Measurements from ENCODE around the gene MCM6.

DNA sequence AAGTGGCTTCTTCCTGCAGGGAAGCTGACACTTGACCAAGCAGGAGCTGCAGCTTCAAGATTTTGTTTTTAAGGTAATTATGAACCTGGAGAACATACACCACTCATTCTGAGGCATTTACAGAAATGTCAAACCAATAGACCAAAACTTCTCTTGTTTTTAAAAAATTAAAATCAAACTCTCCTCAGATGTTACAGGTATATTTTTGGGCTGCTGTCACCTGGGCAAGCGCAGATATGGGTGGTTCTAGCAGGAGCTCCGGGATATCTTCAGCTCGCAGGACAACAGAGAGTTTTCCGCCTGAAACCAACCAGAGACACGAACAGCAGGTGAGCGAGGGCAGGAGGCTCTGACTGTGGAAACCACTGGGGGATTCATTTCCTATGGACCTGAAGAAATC, 43.4 kb downstream of the MCM6 start:
- TF ChIP-seq POLR2A (IDR thresholded peaks at IDR 0.05) (no peak), POLR2AphosphoS5 (IDR thresholded peaks at IDR 0.05) (no peak)
- TF ChIP-seq, protein P1, sequence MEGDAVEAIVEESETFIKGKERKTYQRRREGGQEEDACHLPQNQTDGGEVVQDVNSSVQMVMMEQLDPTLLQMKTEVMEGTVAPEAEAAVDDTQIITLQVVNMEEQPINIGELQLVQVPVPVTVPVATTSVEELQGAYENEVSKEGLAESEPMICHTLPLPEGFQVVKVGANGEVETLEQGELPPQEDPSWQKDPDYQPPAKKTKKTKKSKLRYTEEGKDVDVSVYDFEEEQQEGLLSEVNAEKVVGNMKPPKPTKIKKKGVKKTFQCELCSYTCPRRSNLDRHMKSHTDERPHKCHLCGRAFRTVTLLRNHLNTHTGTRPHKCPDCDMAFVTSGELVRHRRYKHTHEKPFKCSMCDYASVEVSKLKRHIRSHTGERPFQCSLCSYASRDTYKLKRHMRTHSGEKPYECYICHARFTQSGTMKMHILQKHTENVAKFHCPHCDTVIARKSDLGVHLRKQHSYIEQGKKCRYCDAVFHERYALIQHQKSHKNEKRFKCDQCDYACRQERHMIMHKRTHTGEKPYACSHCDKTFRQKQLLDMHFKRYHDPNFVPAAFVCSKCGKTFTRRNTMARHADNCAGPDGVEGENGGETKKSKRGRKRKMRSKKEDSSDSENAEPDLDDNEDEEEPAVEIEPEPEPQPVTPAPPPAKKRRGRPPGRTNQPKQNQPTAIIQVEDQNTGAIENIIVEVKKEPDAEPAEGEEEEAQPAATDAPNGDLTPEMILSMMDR (IDR thresholded peaks at IDR 0.05), result no peak
